Frontal cortex (tissue), 4 donors: Measurements from ENCODE around the gene OR10G2. TPM values are rescaled to one million over a fixed set of nuclear protein-coding genes. Genes with fewer than 3 reads are reported as not detected.
"Not testable (repeated sequence)": the region's sequence is repeated elsewhere in the genome, so short reads cannot be mapped to it uniquely, and the experiment has no call there.

Experiments used
- DNase-seq, 2 donors: peaks; one replicate each; pipeline ENCODE4 v3.0.0; 2012; ENCODE audit warnings: low spot score in 2 of 2
- FAIRE-seq: peaks from 2 replicates; lab custom pipeline; 2012; peaks lifted over from hg19 to GRCh38; lab: Jason Lieb, UNC
- total RNA-seq: library from RNA; depleted of rRNA; stranded (reverse); fragments of >200 nt; gene quantifications from one replicate; pipeline ENCODE4 v1.2.3, GENCODE V29; 2014
- donor health status: control.
- donor health status: control.
- donor health status: control.

OR10G2 gene, protein sequence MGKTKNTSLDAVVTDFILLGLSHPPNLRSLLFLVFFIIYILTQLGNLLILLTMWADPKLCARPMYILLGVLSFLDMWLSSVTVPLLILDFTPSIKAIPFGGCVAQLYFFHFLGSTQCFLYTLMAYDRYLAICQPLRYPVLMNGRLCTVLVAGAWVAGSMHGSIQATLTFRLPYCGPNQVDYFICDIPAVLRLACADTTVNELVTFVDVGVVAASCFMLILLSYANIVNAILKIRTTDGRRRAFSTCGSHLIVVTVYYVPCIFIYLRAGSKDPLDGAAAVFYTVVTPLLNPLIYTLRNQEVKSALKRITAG
- total RNA-seq: not detected

DNA sequence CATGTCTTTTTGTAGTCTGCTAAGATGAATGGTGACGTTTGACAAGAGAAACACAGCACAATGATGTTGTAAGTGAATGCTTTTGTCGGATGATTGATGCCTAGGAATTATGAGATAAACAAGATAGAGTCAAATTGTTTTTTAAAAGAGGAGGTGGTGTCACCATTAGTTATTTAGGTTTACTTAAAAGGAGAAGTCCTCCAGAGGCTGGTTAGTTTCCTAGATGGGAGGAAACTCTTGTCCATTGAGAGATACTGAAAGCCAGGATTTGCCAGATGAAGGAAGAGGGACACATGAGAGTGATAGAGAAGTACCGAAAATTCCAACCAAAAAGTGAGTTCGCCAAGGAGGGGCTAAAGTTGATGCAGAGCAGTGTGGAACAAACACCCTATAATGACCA lies at the start of gene OR10G2:
Gene OR10G2 (minus strand): TSS at position 101 of the 400 bp plus-strand sequence. CDS start 98 bp downstream, at position 3.
- no peak for DNase-seq
- FAIRE-seq: no peak

- no peak for FAIRE-seq
- no peak for DNase-seq
Observed at GRCh38 chr14:21680072-21680471, 45.3 kb upstream of the OR10G2 start.

GRCh38 chr14:21675566-21675965 lies 40.8 kb upstream of the OR10G2 start:
- FAIRE-seq: no peak
- DNase-seq: no peak

GRCh38 chr14:21673718-21674117 lies 39.0 kb upstream of the OR10G2 start, which contains the start of gene OR4E1:
TSS of gene OR4E1 (minus strand) at chr14:21673818. CDS start at chr14:21670935, 2,883 bp downstream.
- no peak for FAIRE-seq
- no peak for DNase-seq

DNA sequence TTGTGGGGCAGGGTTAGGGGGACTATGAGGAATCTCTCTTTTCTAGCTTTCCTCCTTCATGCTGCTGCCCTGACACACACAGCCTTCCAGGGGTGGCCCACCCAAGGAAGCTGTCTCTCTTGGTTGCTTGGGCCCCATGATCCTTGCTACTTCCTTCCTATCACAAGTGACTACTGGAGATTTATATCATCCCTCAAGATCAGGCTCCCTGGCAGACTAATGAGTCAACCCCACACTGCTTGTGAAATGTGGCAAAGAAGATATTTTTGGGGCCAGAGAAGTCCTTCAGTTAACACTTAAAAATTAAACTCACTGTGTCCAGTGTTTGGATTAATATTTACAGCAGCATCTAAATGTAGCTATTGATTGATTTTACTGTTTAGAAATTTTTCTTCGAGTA lies 37.4 kb upstream of the OR10G2 start:
- FAIRE-seq (no peak), DNase-seq (no peak)

- DNase-seq (no peak), FAIRE-seq (no peak)
Observed at GRCh38 chr14:21671371-21671770, 36.6 kb upstream of the OR10G2 start.

GRCh38 chr14:21669284-21669683 lies 34.5 kb upstream of the OR10G2 start:
- FAIRE-seq: no peak
- no peak for DNase-seq

- FAIRE-seq: no peak
- DNase-seq: no peak
Observed at GRCh38 chr14:21668377-21668776, 33.6 kb upstream of the OR10G2 start.

- FAIRE-seq: no peak
- no peak for DNase-seq
Observed at GRCh38 chr14:21656980-21657379, 22.2 kb upstream of the OR10G2 start.

DNA sequence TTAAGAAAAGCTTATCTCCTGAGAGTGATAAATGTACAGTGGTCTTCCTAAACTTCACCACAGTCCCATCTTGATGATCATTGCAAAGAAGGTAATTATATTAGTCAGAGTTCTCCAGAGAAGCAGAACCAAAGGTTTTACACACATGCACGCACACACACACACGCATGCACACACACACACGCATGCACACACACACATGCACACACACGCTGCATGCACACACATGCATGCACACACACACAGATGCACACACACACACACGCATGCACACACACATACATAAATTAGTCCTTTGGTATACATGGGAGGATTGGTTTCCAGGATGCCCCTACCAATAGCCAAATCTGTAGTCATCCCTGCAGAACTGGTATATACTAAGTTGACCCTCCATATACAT lies 19.5 kb upstream of the OR10G2 start:
- FAIRE-seq (no peak), DNase-seq (no peak)

GRCh38 chr14:21653331-21653885 lies 18.7 kb upstream of the OR10G2 start, which contains the start of gene OR4E2:
TSS of gene OR4E2 (plus strand) at chr14:21653835. CDS start at chr14:21665083, 11,248 bp downstream.
- no peak for DNase-seq
- no peak for FAIRE-seq

DNA sequence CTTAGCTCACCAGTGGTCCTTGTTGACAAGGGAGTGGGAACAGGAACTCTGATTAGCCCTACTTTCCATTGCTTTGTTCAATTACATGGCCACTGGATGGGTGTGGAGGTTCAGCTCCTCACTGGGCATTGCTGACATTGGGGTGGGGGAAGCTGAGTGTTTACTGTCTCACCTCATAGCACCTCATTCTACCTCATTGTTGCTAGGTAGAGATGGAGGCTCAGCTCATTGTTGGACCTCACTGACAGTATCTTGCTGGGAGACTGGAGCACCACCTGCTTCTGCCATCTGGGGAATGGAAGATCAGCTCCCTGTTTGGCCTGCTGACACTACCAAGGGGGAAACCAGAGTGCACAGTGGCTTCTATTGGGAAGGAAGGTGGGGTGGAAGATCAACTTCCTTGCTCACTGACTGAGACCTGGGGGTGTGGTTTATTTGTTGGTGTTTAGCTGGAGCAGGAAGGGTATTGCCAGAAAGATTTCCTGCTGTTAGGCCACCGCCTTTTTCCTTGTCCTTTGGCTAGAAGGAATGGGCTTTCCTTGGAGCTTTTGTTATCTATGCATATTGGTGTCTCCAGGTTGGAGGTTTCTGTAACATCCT lies 17.6 kb upstream of the OR10G2 start:
- DNase-seq (no peak), FAIRE-seq (no peak)

DNA sequence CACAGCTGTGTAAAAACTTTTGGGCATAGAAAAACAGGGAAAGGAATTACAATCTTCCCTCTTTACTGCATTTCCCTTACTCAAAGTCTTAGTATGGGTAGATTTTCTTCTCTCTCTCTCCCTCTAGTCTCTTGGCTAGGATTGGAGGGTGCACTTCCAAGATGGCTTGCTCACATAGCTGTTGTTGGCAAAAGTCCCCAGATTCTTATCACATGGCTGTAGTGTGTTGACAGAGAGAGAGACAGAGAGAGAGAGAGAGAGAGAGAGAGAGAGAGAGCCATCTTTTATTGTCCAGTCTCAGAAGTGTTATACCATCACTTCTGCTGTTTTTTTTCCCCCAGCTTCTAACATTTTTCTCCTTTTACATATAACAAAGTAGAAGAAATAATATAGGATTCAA lies 12.6 kb upstream of the OR10G2 start:
- FAIRE-seq: no peak
- DNase-seq: no peak

- DNase-seq (no peak), FAIRE-seq (no peak)
Observed at GRCh38 chr14:21643407-21643806, 8.7 kb upstream of the OR10G2 start.

GRCh38 chr14:21642683-21643082 lies 7.9 kb upstream of the OR10G2 start:
- DNase-seq (no peak), FAIRE-seq (no peak)

DNA sequence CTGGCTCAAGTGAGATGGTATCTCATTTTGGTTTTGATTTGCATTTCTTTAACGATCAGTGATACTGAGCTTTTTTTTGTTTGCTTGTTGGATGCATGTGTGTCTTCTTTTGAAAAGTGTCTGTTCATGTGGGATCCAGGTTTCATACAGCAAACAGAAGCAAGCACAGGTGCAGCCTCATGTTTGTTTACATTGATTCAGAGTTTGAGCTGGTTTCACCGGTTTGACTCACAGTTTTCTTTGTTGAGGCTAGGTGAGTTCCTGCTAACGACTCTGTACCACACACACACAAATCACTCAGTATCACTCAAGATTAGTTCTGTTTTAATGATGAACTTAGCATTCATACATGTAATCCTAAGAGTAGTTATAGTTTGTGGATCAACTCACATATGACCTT lies 3.7 kb downstream of the OR10G2 start:
- no peak for DNase-seq
- no peak for FAIRE-seq

DNA sequence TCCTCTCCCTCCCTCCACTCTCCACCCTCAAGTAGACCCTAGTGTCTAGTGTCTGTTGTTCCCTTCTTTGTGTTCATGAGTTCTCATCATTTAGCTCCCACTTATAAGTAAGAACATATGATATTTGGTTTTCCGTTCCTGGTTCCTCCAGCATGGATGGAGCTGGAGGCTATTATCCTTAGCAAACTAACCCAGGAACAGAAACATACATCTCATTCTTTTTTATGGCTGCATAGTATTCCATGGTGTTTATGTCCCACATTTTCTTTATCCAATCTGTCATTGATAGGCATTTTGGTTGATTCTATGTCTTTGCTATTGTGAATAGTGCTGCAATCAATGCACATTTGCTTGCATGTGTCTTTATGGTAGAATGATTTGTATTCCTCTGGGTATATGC lies 4.2 kb downstream of the OR10G2 start:
- FAIRE-seq, DNase-seq: not testable (repeated sequence)

- FAIRE-seq: no peak
Observed at GRCh38 chr14:21626491-21627230, 8.1 kb downstream of the OR10G2 start.

GRCh38 chr14:21617614-21618013 lies 17.1 kb downstream of the OR10G2 start:
- FAIRE-seq: no peak
- DNase-seq: no peak

More at GRCh38 chr14:21626491-21627230, 8.1 kb downstream of the OR10G2 start:
- no peak for DNase-seq

GRCh38 chr14:21614240-21614639 lies 20.5 kb downstream of the OR10G2 start:
- FAIRE-seq: no peak
- no peak for DNase-seq
